HG02840 (cell line): Measurements from ENCODE around the gene RCSD1.

Experiments
- ATAC-seq: cut with Tn5 transposase; IDR thresholded peaks from one replicate; pipeline ENCODE4 v1.9.1; 2021; ENCODE audit warnings: mild to moderate bottlenecking, moderate library complexity, moderate number of reproducible peaks; ENCODE audit not compliant: unreplicated experiment, low FRiP score

The RCSD1 gene

DNA sequence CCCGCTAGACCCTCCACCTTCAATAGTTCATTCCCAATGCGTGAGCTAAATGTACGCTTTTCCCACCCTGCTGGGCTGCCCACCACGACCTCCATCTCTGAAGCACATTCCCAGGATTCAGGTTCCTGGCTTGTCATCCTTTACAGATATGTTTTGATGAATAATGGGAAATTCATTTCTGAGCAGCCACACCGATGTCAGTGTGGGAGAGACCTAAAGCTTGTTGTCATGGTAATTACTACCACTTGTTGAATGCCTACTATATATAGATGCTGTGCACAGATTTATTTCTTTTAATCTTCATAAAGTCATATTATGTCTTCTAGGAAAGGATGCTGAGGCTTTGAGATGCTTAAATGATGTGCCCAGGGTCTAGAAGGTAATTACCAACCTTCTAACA is 8.0 kb downstream of the RCSD1 start:
- ATAC-seq: no peak

DNA sequence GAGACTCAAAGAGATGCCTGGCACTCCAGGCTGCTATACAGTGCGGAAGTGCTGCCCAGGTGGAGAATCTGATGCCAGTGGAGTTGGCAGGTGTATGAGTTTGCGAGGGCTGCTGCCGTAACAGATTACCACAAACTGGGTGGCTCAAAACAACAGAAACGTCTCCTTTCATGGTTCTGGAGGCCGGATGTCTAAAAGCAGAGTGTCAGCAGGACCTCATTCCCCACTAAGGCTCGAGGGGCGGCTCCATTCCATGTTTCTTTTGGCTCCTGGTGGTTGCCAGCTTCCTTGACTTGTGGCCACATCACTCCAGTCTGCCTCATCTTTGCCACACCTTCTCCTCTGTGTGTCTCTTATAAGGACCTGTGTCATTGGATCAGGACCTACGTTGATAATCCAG is 10.0 kb downstream of the RCSD1 start:
- no peak for ATAC-seq

DNA sequence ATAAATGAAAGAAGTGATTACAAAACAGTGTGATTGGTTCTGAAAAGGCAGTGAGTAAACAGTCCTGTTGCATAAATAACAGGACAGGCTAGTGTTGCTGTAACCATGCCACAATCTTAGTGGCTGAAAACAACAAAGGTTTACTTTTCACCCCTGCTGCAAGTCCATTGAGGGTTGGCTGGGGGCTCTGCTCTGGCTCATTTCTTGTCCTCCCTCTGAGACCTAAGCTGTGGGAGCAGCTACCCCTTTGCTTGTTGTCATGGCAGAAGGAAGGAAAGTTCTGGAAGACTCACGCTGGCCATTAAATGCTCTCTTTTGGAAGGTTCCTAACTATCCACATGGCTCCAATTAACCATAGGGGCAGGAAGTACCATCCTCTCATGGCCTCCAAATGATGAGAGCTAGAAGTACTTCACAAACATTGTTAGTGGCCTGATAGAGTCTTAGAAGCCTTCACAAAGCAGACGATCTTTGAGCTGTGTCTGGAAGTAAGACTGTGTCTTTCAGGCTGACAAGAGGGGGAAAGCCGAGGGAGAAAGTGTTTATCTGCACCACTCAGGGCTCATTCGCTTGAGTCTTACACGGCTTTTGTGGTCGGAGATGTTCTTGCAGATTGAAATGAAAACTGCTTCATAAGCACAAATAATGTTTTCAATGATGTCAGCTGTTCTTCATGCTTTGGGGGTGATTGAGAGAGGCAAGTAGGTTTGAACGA is 11.9 kb downstream of the RCSD1 start:
- no peak for ATAC-seq

DNA sequence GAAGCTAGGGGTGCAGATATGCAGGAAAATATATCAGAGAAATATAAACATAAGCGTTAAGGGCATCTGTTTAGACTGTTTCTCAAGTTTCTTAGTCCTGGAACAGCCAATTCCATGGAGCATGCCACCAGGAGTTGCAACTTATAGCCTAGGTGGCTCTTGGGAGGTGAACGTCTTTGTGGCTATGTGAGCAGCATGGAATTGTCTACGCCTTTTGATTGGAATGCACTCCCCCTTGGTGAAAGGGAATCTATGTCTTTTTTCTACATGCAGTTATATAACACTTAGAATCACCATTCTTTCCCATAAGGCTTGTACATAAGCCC is 12.4 kb downstream of the RCSD1 start:
- no peak for ATAC-seq

DNA sequence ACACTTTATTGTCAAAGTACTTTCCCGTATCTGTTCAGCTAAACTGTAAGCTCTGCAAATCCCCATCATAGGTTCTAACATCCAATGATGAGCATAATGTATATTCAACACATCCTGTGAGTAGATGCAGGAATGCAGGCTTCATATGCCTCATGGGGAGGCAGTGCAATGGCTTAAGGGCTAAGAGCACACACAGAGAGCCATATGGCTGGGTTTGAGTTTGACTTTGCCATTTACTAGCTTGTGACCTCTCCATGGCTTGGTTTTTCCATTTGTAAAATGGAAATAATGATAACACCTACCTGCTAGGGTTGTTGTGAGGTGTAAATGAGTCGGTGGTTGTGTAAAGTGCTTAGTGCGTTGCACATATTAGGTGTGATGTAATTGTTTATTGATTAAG is 13.4 kb downstream of the RCSD1 start:
- no peak for ATAC-seq

DNA sequence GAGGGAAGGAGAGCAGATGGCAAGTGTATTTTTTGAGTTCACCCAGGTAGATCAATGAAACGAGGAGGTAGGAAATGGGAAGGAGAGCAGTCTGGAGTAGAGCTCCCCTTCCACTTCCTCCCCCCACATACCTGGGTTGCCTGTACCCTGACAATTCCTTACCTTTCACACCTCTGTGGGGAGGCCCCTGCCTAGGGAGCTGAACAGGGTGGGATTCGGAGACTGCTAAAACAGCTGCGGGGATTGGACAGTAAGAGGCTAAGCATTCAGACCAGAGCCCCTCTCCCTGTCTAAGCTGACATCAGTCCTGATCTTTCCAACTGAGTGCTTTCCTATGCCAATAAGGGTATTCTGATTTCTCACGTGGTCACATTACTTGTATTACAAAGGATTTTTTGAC is 14.5 kb downstream of the RCSD1 start:
- no peak for ATAC-seq

DNA sequence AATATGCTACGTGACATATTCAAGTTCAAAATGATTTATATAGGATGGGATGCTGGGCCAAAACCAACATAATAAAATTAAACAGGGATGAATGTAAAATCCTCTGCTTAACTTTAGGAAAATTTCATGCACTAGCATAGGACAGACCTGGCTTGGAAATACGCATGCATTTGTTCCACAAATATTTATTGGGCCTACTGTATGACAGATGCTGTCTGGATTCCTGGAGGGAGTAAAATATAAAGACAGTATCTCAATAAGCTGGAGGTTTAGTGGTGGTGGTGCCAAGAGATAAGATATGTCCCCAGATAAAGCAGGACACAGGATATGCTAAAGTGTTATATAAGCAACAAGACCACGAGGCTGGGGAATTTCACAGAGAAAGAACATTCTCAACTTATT is 15.1 kb downstream of the RCSD1 start:
- ATAC-seq: no peak

DNA sequence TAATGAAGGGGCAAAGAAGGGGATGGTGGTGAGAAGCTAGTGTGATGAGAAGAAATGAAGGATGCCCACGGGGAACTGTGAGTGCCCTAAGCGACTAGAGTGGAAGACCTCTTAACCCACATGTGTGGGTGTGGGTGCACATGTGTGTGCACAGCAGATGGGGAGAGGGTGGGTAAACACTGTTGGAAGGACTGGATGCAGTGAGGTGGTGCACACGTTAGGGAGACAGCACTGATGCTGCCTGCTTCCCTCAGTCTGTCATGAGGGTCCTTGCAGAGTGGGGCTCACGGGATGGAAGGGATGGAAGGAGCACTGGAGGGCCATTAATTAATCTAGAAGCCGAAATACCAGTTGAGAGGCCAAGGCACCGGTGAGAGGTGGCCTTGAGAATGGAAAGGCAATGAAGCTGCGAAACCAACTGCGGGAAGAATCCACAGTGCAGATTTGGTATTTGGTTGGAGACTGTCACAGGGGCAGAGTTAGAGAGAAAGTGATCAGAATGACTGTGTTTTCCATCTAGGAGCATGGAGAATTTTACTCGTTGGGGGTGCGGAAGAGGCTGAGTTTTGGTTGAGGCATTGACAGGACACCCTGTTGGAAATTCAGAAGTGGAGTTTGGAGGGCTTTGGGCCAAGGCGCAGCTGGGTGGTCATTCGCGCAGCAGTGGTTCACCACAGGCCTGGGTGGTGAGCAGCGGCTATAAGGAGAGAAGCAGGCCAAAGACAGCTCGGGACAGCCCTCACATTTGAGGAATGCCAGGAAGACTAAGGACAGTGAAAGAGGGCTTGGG is 15.8 kb downstream of the RCSD1 start:
- ATAC-seq: no peak

DNA sequence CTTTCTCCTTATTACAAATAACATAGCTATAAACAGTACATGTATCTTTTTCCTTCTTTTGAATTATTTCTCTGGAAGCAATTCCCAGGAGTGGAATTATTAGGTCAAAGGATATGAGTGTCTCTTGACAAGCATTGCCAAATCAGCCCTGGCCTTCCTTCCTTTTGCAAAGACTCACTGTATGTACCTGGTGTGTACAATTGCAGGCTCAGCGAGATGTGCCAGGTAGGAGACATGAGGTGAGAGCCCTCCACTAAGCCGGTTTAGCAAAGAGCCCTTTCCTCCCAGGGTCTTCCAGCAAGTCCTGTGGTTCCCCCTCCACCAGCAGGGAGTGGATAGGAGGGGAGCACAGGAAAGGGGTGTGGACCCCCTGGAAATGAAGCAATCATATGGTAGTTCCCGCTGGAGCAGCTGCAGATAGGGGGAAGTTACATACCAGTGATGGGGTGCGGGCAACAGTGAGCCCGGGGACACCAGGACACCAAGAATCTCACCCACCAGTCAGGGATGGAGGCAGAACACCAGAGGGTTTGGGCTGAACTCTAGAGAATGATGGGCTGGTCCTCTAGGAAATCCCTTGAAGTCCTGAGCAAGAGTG is 18.3 kb downstream of the RCSD1 start:
- ATAC-seq: no peak

DNA sequence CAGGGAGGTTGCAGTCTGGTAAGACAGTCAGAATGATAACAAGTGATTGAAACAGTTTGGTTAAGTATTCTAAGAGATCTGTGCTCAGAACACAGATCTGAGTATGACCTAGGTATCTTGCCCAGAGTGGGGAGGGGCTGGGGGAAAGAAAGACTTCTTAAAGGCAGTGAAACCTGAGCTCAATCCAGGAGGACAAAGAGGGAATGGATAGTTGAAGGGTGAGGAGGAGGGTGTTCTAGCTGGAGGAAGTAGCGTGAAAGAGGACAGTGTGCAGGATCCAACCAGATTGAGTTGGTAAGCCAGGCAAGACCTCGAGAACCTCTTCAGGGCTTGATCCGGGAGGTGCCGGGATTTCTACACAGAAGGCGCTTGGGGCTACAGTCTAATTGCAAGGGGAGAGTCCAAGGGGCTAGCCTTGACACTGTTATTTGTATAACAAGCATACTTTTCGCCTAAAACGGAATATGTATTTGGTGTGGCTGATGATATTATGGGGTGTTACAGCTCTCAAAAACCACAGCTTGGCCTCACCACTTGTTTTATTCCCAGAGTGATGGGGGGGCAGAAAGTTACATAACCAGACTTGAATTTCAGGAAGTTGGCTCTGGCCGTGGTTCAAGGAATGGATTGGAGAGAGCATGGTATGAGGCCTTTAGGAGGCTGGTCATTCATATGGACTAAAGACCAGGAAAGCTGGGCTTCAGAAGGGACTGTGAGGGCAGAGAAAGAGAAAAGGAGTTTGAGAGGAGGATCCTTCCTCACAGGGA is 19.1 kb downstream of the RCSD1 start:
- no peak for ATAC-seq

DNA sequence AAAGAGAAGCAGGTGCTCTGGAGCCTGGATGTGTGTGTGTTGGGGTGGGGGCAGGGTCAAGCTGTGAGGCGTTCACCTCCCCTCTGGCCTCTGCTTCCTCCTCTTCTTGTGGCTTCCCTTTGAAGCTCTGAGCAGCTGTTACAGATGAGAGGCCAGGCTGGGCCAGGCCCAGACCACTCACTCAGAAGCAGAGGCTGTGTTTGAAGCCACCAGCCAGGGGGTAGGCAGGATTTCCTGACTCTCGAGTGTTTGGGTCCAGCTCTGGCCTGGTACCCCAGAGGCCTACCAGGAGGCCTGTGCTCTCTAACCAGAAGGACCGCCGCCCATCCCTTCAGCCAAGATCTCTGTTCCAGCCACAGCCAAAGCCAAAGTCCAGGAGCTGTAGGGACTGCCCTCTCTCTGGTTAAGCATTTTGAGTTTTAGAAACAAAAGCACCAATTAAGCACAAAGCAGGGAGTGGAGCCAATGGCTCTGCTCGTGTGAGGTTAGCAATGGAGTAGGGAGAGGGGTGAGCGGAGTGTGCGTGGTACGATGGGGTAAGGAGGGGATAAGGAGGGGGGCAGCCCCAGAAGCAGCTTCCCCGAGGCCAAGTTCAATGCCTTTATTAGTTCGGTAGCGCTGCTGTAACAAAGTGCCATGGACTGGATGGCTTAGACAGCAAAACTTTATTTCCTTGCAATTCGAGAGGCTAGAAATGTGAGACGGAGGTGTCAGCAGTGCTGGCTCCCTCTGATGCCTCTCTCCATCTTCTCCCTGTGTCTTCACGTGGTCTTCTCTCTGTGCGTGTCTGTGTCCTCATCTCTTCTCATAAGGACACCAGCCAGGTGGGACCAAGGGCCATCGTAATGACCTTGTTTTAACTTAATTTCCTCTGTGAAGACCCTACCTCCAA is 20.5 kb downstream of the RCSD1 start:
- ATAC-seq: peak; percentile 50

DNA sequence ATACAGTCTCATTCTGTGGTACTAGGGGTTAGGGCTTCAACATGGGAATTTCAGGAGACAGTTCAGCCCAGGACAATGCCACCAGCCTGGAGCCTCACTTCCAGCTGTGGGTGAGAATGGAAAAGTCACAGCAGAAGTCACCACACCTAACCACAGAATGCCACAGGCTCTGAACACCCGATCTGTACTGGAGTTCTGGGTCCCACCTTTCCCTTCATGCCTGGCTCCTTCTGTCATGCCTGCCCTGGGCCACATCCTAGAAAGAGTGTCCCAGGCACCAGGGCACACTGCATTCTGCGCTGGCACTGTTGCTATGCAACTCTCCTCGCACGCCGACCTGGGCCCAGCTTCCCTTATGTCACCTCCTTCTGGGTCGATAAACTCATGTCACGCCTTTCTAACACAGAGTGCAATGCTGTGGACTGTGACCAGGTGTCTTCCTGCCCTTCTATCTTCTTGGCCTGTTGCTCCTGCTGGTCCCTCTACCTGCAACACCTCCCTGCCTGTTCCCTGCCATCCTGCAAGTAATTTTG is 21.2 kb downstream of the RCSD1 start:
- no peak for ATAC-seq

DNA sequence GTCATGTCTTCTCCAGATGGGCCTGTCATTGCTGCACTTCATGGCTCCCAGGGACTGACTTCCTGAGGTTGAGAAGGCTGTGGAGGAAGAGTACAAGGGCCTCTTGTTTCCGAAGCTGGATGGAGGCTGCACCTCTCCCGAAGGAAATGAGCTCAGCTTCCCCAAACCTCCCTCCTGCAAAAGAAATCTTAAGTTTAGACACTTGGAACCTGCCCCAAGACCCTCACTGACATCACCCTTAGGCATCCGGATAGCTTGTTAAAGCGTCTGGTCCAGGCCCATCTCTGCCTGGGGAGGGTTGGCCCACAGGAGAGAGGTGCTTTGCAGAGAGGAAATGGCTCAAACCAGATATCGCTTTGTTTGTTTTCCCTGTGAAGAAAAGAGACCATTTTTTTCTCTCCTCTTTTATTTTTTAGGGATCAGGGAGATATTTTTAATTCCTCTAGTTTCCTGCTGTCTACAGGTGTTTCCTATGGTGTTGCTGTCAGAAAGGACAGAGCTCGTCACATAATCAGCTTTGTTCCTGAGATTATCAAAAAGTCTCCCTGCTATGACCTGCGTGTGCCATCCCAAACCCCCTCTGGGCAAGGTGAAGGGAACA is 25.0 kb downstream of the RCSD1 start:
- ATAC-seq: no peak

DNA sequence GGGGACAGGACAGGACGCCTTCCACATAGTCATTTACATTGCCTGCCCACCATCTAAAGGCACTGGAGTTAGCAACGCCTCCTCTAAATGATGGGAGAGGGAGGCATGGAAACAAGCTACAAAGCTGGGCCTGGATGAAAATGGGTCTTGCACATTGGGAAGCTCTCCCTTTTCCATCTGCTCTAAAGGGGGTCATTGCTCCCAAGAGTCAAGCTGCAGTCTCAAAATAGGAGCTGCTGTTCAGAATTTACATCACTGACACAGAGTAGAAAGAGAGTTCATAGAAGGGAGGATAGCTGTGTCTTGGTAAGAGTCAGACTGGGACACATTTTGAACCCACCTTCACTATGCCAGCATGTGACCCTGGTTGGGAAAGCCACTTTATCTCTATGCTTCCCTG is 26.6 kb downstream of the RCSD1 start:
- no peak for ATAC-seq

DNA sequence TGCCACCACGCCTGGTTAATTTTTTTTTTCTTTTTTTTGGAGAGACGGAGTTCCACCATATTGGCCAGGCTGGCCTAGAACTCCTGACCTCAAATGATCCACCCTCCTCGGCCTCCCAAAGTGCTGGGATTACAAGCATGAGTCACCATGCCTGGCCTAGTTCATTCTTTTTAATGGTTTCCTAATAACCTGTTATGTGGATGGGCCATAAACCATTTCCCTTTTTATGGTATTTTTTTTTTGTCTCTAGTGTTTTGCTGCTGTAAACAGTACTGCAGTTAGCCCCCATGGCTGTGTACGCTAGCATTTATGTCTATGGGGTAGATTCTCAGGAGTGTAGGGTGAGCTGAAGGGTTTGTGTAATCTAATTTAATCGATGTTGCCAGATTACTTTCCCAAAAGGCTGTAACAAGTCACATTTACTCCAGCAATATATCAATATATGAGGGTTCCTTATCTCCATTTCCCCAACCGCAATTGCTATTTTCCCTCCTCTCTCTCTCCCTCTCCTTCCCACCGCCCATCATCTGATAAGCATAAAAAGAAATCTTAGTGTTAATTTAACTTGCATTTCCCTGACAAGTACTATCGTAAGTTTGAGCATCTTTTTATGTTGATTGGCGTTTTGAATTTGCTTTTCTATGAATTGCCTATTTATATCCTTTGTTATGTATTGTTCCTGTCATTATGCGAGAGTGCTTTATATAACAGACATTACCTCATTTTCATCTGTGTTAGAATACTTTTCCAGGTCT is 28.7 kb downstream of the RCSD1 start:
- no peak for ATAC-seq

DNA sequence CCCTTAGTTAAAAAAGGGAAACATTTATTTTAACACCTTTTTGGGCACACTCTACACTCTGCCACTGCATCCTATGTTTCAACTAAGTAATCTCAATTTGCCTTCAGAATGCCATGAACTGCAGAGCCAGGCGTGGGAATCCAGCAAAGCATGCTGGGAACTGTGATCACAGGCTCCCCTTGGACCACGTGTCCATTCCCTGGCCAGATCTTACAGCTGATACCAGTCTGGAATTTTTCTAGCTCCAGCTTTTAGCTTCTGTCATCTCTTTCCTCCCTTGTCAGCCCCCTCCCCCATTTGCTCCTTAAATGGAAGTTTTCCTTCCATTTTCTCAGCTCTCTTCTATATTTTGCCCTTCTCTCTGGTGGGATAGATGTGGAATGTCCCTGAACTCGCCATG is 29.4 kb downstream of the RCSD1 start:
- ATAC-seq: no peak

DNA sequence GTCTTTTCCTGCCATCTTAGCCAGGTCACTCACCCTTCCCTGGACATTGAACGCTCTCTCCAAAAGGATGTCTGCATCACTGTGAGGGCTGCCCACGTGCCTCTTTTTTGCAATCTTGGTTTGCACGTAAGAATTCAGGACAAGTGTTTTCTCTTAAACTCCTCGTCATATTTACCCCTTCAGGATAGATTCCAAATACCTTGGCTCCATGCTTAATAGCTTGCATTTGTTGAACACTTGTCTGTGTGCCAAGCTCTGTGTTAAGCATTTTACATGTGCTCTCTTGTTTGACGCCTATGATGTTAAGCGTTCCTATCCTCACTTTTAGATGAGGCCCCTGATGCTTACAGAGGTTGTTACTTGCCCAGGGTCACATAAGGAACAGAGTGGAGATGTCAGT is 29.8 kb downstream of the RCSD1 start:
- ATAC-seq: no peak

DNA sequence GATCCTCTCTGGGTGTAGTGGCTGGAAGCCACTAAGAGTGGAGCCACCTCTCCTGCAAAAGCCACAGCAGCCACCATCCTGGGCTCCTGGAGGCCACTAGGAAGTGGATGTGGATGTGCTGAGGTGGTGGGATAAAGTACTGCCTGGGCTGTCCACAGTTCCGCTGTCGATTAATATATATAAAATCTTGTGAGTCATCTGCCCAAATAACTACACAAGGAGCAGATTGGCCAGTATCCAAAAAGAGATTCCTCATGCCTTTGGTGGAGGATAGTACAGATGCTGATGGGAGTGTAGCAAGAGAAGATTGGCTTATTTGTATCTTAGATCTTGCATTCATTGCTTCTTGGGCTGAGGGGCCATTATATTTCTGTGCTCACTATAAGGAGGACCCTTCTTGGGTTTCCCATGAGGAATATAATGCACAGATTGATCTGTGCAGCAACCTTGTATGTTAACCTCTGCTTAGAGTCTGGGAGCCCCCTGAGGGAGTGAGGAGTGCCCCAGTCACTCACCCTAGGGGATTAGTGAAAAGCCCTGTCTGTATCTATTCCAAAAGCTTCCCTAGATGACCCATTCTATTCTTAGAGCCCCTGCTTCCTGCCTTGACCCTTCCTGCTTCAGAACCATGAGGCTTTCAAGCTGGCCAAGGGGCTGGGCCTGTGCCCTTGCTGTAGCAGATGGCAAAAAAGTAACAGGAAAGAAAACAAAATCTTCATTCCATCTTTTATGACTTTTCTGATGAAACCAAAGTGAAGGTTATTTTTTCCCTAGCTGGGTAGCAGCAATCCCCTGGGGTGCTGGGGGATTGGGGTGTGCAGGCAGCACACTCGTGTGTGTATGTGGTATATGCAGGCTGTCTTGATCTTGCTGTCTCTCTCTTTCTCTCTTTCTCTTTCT is 31.7 kb downstream of the RCSD1 start:
- ATAC-seq: no peak
